ENCODE measurements around the gene WDPCP. TPM values are rescaled to one million over a fixed set of nuclear protein-coding genes. Genes with fewer than 3 reads are reported as not detected.

The WDPCP gene
- total RNA-seq, 2 donors from 2014 or later: 11.8 to 25.1 TPM

- H3K9me3 ChIP-seq (ENCODE audit: control insufficient read depth, low read length): peaks cover 26% of the 10 kb centered on the region
- H3K27me3 Mint-ChIP-seq (ENCODE audit: insufficient read depth): no peaks in the 10 kb centered on the region
- no peaks in the 10 kb centered on the region for H3K4me1 ChIP-seq (ENCODE audit: control insufficient read depth, insufficient read depth, low read length)
- no peak for TF ChIP-seq CTCF (conservative IDR thresholded peaks at IDR 0.05)
- H3K36me3 Mint-ChIP-seq (ENCODE audit: low read depth): peaks cover 7% of the 10 kb centered on the region
- no peak overlapping the region for H3K4me3 Mint-ChIP-seq
- no peak overlapping the region for H3K27ac Mint-ChIP-seq
- H3K9me3 Mint-ChIP-seq: peaks cover 24% of the 10 kb centered on the region
- peaks cover 7% of the 10 kb centered on the region for H3K4me1 Mint-ChIP-seq
- H3K36me3 ChIP-seq (ENCODE audit: control insufficient read depth, insufficient read depth, low read length): peaks cover 10% of the 10 kb centered on the region
- H3K9ac ChIP-seq (ENCODE audit: extremely low read depth, low read length, poor library complexity, severe bottlenecking): no peak overlapping the region
- H3K4me3 ChIP-seq (ENCODE audit: low read length): no peak overlapping the region
- WGBS, 2 experiments (ENCODE audit: insufficient coverage in 1 of 2, insufficient read length in 1 of 2): 88 to 95% methylated on average over 10 to 31 of the region's 31 CpGs
- DNase-seq: no peak
- no peak overlapping the region for H3K27ac ChIP-seq (ENCODE audit: low read depth, low read length)
- no peaks in the 10 kb centered on the region for H3K27me3 ChIP-seq (ENCODE audit: control insufficient read depth, insufficient read depth, low read length, poor library complexity, severe bottlenecking)
Measured at GRCh38 chr2:63622751-63623150, 34.5 kb upstream of the WDPCP start.

GRCh38 chr2:63619328-63619727 is 31.1 kb upstream of the WDPCP start:
- Histone ChIP-seq H3K4me3 (ENCODE audit: low read length) (peak overlapping the region; percentile 49), H3K36me3 (ENCODE audit: control insufficient read depth, insufficient read depth, low read length) (peaks cover 10% of the 10 kb centered on the region), H3K9me3 (ENCODE audit: control insufficient read depth, low read length) (peaks cover 23% of the 10 kb centered on the region), H3K9ac (ENCODE audit: extremely low read depth, low read length, poor library complexity, severe bottlenecking) (no peak overlapping the region), H3K4me1 (ENCODE audit: control insufficient read depth, insufficient read depth, low read length) (peaks cover 5% of the 10 kb centered on the region), H3K27ac (ENCODE audit: low read depth, low read length) (no peak overlapping the region), H3K27me3 (ENCODE audit: control insufficient read depth, insufficient read depth, low read length, poor library complexity, severe bottlenecking) (no peaks in the 10 kb centered on the region)
- WGBS, 2 experiments (ENCODE audit: insufficient coverage in 1 of 2, insufficient read length in 1 of 2): 84 to 96% methylated on average over 2 of the region's 2 CpGs
- Mint-ChIP-seq H3K27me3 (ENCODE audit: insufficient read depth) (no peaks in the 10 kb centered on the region), H3K4me3 (no peak overlapping the region), H3K9me3 (peaks cover 18% of the 10 kb centered on the region), H3K36me3 (ENCODE audit: low read depth) (peaks cover 7% of the 10 kb centered on the region), H3K27ac (no peak overlapping the region), H3K4me1 (peaks cover 34% of the 10 kb centered on the region)
- DNase-seq: no peak
- TF ChIP-seq CTCF (conservative IDR thresholded peaks at IDR 0.05): no peak

- Histone ChIP-seq H3K9me3 (ENCODE audit: control insufficient read depth, low read length) (peaks cover 29% of the 10 kb centered on the region), H3K27me3 (ENCODE audit: control insufficient read depth, insufficient read depth, low read length, poor library complexity, severe bottlenecking) (no peaks in the 10 kb centered on the region), H3K36me3 (ENCODE audit: control insufficient read depth, insufficient read depth, low read length) (peaks cover 10% of the 10 kb centered on the region), H3K4me1 (ENCODE audit: control insufficient read depth, insufficient read depth, low read length) (peaks cover 12% of the 10 kb centered on the region), H3K27ac (ENCODE audit: low read depth, low read length) (no peak overlapping the region), H3K4me3 (ENCODE audit: low read length) (peak overlapping the region; percentile 53), H3K9ac (ENCODE audit: extremely low read depth, low read length, poor library complexity, severe bottlenecking) (no peak overlapping the region)
- WGBS, 2 experiments (ENCODE audit: insufficient coverage in 1 of 2, insufficient read length in 1 of 2): 70 to 86% methylated on average over 1 of the region's 1 CpG
- H3K9me3 Mint-ChIP-seq: peaks cover 23% of the 10 kb centered on the region
- no peak for DNase-seq
- H3K36me3 Mint-ChIP-seq (ENCODE audit: low read depth): peaks cover 7% of the 10 kb centered on the region
- H3K27ac Mint-ChIP-seq: no peak overlapping the region
- no peaks in the 10 kb centered on the region for H3K27me3 Mint-ChIP-seq (ENCODE audit: insufficient read depth)
- H3K4me3 Mint-ChIP-seq: no peak overlapping the region
- H3K4me1 Mint-ChIP-seq: peaks cover 52% of the 10 kb centered on the region
- TF ChIP-seq CTCF (conservative IDR thresholded peaks at IDR 0.05): no peak
Measured at GRCh38 chr2:63617366-63617765, 29.1 kb upstream of the WDPCP start.

All from endodermal cell (in vitro differentiated cells).